Naive thymus-derived CD4-positive, alpha-beta T cell (primary cell): ENCODE data around the gene OSBPL1A. TPM values are rescaled to one million over a fixed set of nuclear protein-coding genes. Genes with fewer than 3 reads are reported as not detected.

Source experiments
- ATAC-seq: fragments of 150-1000 bp; cut with Tn5 transposase; 2 replicates; pipeline ENCODE4 v1.10.0; 2021; ENCODE audit warnings: mild to moderate bottlenecking, moderate library complexity
- CTCF ChIA-PET: fragments of 350-600 bp; sonication (Branson Sonifier 250); formaldehyde crosslinking; loops from one replicate; lab custom pipeline; 2021; ENCODE audit warnings: antibody characterized with exemption; lab: Charles Lee
- POLR2A ChIA-PET: fragments of 350-600 bp; sonication (Branson Sonifier 250); formaldehyde crosslinking; loops from one replicate; lab custom pipeline; 2021; ENCODE audit warnings: antibody characterized with exemption, inconsistent platforms; lab: Charles Lee
- DNase-seq, 9 donors: peaks; one replicate each; pipeline versions ENCODE4 v3.0.0 to v3.0.0-alpha.2; 2020 to 2022; ENCODE audit warnings: mixed read lengths in 1 of 9
- H3K27ac ChIP-seq: one replicate; pipeline ENCODE4 v1.7.0; 2013; ENCODE audit warnings: mild to moderate bottlenecking, low read depth, low read length, moderate library complexity
- H3K27me3 ChIP-seq, 2 donors: one replicate each; pipeline ENCODE4 v1.7.0; 2013; ENCODE audit warnings: low read length in 2 of 2, mild to moderate bottlenecking in 2 of 2, moderate library complexity in 2 of 2; ENCODE audit not compliant: control insufficient read depth in 2 of 2, insufficient read depth in 2 of 2
- H3K36me3 ChIP-seq, 3 experiments: 1 replicate in 2 of 3; 2 replicates in 1 of 3; pipeline ENCODE4 v1.7.0; 2013; ENCODE audit warnings: low read length in 3 of 3, mild to moderate bottlenecking in 3 of 3, moderate library complexity in 1 of 3; ENCODE audit not compliant: insufficient read depth in 3 of 3, control insufficient read depth in 2 of 3
- H3K4me1 ChIP-seq, 2 donors: one replicate each; pipeline ENCODE4 v1.7.0; 2013; ENCODE audit warnings: low read length in 2 of 2, mild to moderate bottlenecking in 2 of 2, moderate library complexity in 1 of 2; ENCODE audit not compliant: control insufficient read depth in 2 of 2, insufficient read depth in 2 of 2
- H3K4me3 ChIP-seq: 2 replicates; pipeline ENCODE4 v1.7.0; 2013; ENCODE audit warnings: mild to moderate bottlenecking, low read length
- H3K9me3 ChIP-seq, 3 experiments: 1 replicate in 2 of 3; 2 replicates in 1 of 3; pipeline ENCODE4 v1.7.0; 2013; ENCODE audit warnings: low read length in 3 of 3; ENCODE audit not compliant: control insufficient read depth in 2 of 3
- H3K27ac Mint-ChIP-seq, 9 donors: one replicate each; pipeline ENCODE4 v1.8.0; 2020 to 2022; ENCODE audit warnings: mixed read lengths in 9 of 9, mild to moderate bottlenecking in 8 of 9, moderate library complexity in 5 of 9, inconsistent platforms in 2 of 9
- H3K27me3 Mint-ChIP-seq, 5 donors: one replicate each; pipeline ENCODE4 v1.8.0; 2021 to 2022; ENCODE audit warnings: mixed read lengths in 5 of 5, mild to moderate bottlenecking in 1 of 5
- H3K36me3 Mint-ChIP-seq, 5 donors: one replicate each; pipeline ENCODE4 v1.8.0; 2020 to 2022; ENCODE audit warnings: mixed read lengths in 5 of 5, mild to moderate bottlenecking in 3 of 5, inconsistent platforms in 1 of 5
- H3K4me1 Mint-ChIP-seq, 7 donors: one replicate each; pipeline ENCODE4 v1.8.0; 2020 to 2022; ENCODE audit warnings: mixed read lengths in 7 of 7, mild to moderate bottlenecking in 3 of 7, inconsistent platforms in 1 of 7
- H3K4me3 Mint-ChIP-seq, 10 donors: one replicate each; pipeline ENCODE4 v1.8.0; 2020 to 2022; ENCODE audit warnings: mild to moderate bottlenecking in 10 of 10, mixed read lengths in 10 of 10, moderate library complexity in 6 of 10, inconsistent platforms in 2 of 10
- H3K9me3 Mint-ChIP-seq, 11 donors: one replicate each; pipeline ENCODE4 v1.8.0; 2020 to 2022; ENCODE audit warnings: mixed read lengths in 11 of 11, mild to moderate bottlenecking in 4 of 11, inconsistent platforms in 1 of 11, moderate library complexity in 1 of 11
- intact Hi-C, 2 donors: fragments of 100-400 bp; cut with micrococcal nuclease; formaldehyde crosslinking; loops; one replicate each; pipeline ENCODE4 v1.15.1; 2023
- polyA plus RNA-seq, 2 donors: library from polyadenylated mRNA; unstranded; fragments of 300-500 nt; fragmentation: Illumina TruSeq; gene quantifications; one replicate each; pipeline ENCODE4 v1.2.3, GENCODE V29; 2021
- total RNA-seq, 6 experiments: library from RNA in 5 of 6; stranded (reverse) in 5 of 6; gene quantifications; 1 replicate in 5 of 6; 2 replicates in 1 of 6; pipeline ENCODE4 v1.2.3 and lab custom pipeline; 2021 to 2026

The OSBPL1A gene
- total and polyA plus RNA-seq, 7 experiments from 2014 or later, result 1.8 to 7.7 (median 3.9) TPM

DNA sequence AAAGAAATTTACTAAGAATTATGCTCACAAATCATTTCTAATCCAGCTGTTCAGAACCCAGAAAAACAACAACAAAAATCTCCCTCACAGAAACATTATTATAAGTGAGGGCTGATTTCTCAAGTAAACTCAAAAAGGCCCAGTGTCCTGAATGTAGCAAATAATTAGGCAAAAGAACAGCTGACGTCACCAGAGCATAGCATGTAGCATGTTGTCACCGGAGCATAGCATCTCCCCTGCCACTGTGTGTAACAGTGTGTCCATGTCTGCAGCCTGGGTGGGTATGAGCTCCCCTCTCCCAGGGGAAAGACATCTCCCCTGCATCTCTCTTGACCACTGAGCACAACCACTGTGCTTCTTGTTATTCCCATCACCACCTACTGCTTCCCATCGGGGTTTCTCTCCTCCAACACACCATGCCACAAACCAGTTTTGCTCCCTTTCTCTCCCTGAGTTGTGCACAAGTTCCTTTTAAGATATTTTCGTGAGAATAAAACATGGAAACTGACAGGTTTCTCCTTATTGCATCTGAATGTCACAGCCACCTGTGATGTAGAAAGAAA lies 132.0 kb downstream of the OSBPL1A start:
- Mint-ChIP-seq H3K4me3 (no peak overlapping the region), H3K27ac (no peak overlapping the region), H3K27me3 (peaks cover 2 to 36% (median 14%) of the 10 kb centered on the region in 5 donors), H3K4me1 (no peaks in the 10 kb centered on the region), H3K9me3 (peaks cover 0 to 18% (median 8%) of the 10 kb centered on the region in 11 donors), H3K36me3 (peaks cover 0 to 14% (median 7%) of the 10 kb centered on the region in 5 donors)
- H3K4me3 ChIP-seq, result no peak overlapping the region
- no peaks in the 10 kb centered on the region for H3K27me3 ChIP-seq
- H3K27ac ChIP-seq, result no peak overlapping the region
- POLR2A ChIA-PET, result no interaction called here
- no peaks in the 10 kb centered on the region for H3K9me3 ChIP-seq
- H3K36me3 ChIP-seq, result no peaks in the 10 kb centered on the region
- H3K4me1 ChIP-seq, result no peaks in the 10 kb centered on the region
- CTCF ChIA-PET, result no interaction called here
- DNase-seq (no peak), ATAC-seq (no peak)
- intact Hi-C loops, result no loop called here

DNA sequence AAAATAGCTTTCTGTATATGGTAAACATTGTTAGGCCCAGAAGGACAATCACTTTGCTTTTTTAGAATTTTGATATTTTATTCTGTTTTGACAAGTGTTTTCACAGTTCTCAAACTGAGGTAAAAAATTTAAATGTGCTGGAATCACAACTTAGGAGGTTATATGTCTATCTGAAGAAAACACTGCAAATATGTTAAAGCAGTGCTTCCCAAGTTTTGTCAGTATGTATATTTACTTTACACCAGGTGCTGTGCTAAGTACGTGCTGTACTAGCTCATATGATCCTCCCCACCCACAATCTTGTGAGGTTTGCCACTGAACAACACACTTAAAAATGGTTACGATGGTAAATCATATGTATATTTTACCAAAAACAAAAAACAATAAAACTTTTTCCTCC lies 134.6 kb downstream of the OSBPL1A start:
- H3K4me3 Mint-ChIP-seq, result no peak overlapping the region
- CTCF ChIA-PET, result no interaction called here
- POLR2A ChIA-PET, result no interaction called here

DNA sequence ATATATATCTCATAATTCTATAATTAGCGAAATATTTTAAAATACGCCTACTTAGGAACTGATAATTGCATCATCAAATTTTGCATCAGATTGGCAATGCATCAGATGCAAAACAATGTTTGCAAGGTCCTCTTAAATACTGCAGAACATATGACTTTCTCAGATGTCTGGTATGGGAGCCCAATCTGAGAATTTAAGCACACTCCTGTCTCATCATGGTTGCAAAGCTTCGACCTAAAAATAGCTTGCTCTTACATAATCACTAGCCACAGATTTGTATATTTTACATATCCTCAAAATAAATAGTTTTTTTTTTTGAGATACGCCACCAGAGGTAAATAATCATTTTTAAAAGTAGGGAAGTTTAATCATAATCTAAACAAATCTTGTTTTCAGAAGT lies 135.5 kb downstream of the OSBPL1A start:
- Mint-ChIP-seq H3K36me3 (peaks cover 0 to 14% (median 7%) of the 10 kb centered on the region in 5 donors), H3K27me3 (peaks cover 0 to 21% (median 0%) of the 10 kb centered on the region in 5 donors), H3K4me1 (peaks cover 0 to 2% (median 0%) of the 10 kb centered on the region in 7 donors), H3K27ac (no peak overlapping the region), H3K9me3 (peaks cover 0 to 9% (median 4%) of the 10 kb centered on the region in 11 donors), H3K4me3 (no peak overlapping the region)
- no peak for ATAC-seq
- CTCF ChIA-PET, result no interaction called here
- Histone ChIP-seq H3K27ac (no peak overlapping the region), H3K4me3 (no peak overlapping the region), H3K27me3 (no peaks in the 10 kb centered on the region), H3K9me3 (no peaks in the 10 kb centered on the region), H3K36me3 (no peaks in the 10 kb centered on the region), H3K4me1 (no peaks in the 10 kb centered on the region)
- DNase-seq, result no peak
- POLR2A ChIA-PET, result no interaction called here
- intact Hi-C loops, result no loop called here

More for the DNA sequence above, 134.6 kb downstream of the OSBPL1A start:
- Mint-ChIP-seq H3K4me1 (peaks cover 0 to 2% (median 0%) of the 10 kb centered on the region in 7 donors), H3K27ac (no peak overlapping the region), H3K27me3 (peaks cover 0 to 20% (median 0%) of the 10 kb centered on the region in 5 donors), H3K9me3 (peaks cover 0 to 11% (median 4%) of the 10 kb centered on the region in 11 donors), H3K36me3 (peaks cover 0 to 12% (median 7%) of the 10 kb centered on the region in 5 donors)
- Histone ChIP-seq H3K27me3 (no peaks in the 10 kb centered on the region), H3K4me3 (no peak overlapping the region), H3K4me1 (no peaks in the 10 kb centered on the region), H3K9me3 (no peaks in the 10 kb centered on the region), H3K36me3 (no peaks in the 10 kb centered on the region), H3K27ac (no peak overlapping the region)
- ATAC-seq (no peak), DNase-seq (no peak)
- intact Hi-C loops, result no loop called here

DNA sequence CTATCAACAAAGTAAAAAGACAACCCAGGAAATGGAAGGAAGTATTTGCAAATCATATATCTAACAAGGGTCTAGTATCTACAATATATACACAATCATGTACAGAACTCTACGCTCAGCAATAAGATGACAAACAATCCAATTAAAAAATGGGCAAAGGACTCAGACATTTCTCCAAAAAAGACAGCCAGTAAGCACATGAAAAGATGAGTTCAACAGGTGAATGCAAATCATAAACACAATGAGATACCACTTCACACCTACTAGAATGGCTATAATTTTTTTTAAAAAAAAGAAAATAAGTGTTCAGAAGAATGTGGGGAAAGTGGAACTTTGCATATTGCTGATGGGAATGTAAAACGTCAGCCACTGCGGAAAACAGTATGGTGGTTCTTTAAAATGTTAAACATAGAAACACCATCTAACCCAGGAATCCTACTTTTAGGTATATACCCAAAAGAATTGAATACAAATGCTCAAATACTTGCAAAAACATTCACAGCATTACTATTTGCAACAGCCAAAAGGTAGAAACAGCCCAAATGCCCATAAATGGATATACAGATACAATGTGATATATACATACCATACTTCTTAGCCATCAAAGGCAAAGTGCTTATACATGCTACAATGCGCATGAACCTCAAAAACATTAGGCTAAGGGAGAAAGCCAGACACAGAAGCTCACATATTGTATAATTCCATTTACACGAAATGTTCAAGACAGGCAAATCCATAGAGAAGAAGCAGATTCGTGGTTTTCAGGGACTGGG lies 137.6 kb downstream of the OSBPL1A start:
- H3K27ac Mint-ChIP-seq, result no peak overlapping the region
- ATAC-seq, result no peak
- no peaks in the 10 kb centered on the region for H3K9me3 Mint-ChIP-seq
- no peaks in the 10 kb centered on the region for H3K36me3 ChIP-seq
- H3K4me1 Mint-ChIP-seq, result peaks cover 0 to 2% (median 0%) of the 10 kb centered on the region in 7 donors
- H3K4me3 Mint-ChIP-seq, result no peak overlapping the region
- POLR2A ChIA-PET, result no interaction called here
- peaks cover 0 to 18% (median 5%) of the 10 kb centered on the region in 5 donors for H3K27me3 Mint-ChIP-seq
- no peak for DNase-seq
- H3K9me3 ChIP-seq, result no peaks in the 10 kb centered on the region
- peaks cover 0 to 4% (median 0%) of the 10 kb centered on the region in 5 donors for H3K36me3 Mint-ChIP-seq
- intact Hi-C loops, result no loop called here
- H3K27me3 ChIP-seq, result no peaks in the 10 kb centered on the region
- no peak overlapping the region for H3K27ac ChIP-seq
- CTCF ChIA-PET, result no interaction called here
- H3K4me1 ChIP-seq, result no peaks in the 10 kb centered on the region
- H3K4me3 ChIP-seq, result no peak overlapping the region

DNA sequence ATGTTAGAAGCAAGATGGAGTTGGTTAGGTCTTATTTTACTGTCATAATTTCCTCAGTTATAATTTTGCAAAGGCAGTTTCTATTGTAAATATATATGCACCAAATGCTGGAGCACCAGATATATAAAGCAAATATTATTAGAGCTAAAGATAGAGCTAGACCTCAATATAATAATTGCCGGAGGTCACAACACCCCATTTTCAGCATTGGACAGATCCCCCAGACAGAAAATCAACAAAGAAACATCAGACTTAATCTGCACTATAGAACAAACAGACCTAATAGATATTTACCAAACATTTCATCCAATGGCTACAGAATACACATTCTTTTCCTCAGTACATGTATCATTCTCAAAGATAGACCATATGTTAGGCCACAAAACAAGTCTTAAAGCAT lies 143.6 kb downstream of the OSBPL1A start:
- H3K27ac ChIP-seq, result no peak overlapping the region
- no peaks in the 10 kb centered on the region for H3K9me3 ChIP-seq
- no peaks in the 10 kb centered on the region for H3K36me3 ChIP-seq
- Mint-ChIP-seq H3K27ac (no peak overlapping the region), H3K9me3 (peaks cover 0 to 4% (median 0%) of the 10 kb centered on the region in 11 donors), H3K36me3 (peaks cover 0 to 12% (median 0%) of the 10 kb centered on the region in 5 donors), H3K4me3 (no peak overlapping the region), H3K4me1 (peaks cover 0 to 2% (median 0%) of the 10 kb centered on the region in 7 donors), H3K27me3 (peaks cover 0 to 23% (median 6%) of the 10 kb centered on the region in 5 donors)
- ATAC-seq, result no peak
- no peaks in the 10 kb centered on the region for H3K27me3 ChIP-seq
- H3K4me3 ChIP-seq, result no peak overlapping the region
- CTCF ChIA-PET, result no interaction called here
- no peaks in the 10 kb centered on the region for H3K4me1 ChIP-seq
- POLR2A ChIA-PET, result no interaction called here
- DNase-seq, result no peak
- intact Hi-C loops, result no loop called here

DNA sequence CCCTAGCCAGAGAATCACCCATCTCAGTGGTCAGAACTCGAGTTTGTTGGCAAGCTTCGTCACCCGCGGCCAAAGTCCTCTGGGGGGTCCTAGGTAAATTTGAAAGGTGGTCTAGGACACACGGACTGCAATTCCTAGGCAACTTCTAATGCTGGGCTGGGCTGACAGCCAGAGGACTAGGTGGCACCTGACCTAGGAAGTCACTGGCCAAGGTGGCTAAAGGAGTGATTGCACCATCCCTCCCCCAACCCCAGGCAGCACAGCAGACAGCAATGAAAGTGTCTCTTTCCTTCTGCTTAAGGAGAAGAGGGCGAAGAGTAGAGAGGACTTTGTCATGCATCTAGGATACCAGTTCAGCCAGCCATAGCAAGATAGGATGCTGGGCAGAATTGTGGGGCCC lies 147.9 kb downstream of the OSBPL1A start:
- H3K36me3 Mint-ChIP-seq, result peaks cover 0 to 12% (median 1%) of the 10 kb centered on the region in 5 donors
- H3K4me1 ChIP-seq, result no peaks in the 10 kb centered on the region
- peaks cover 0 to 4% (median 0%) of the 10 kb centered on the region in 11 donors for H3K9me3 Mint-ChIP-seq
- H3K36me3 ChIP-seq, result no peaks in the 10 kb centered on the region
- CTCF ChIA-PET, result no interaction called here
- peaks cover 0 to 2% (median 0%) of the 10 kb centered on the region in 7 donors for H3K4me1 Mint-ChIP-seq
- peaks cover 0 to 15% (median 0%) of the 10 kb centered on the region in 5 donors for H3K27me3 Mint-ChIP-seq
- H3K27ac ChIP-seq, result no peak overlapping the region
- H3K4me3 Mint-ChIP-seq, result no peak overlapping the region
- no peaks in the 10 kb centered on the region for H3K9me3 ChIP-seq
- DNase-seq (no peak), ATAC-seq (no peak)
- no peaks in the 10 kb centered on the region for H3K27me3 ChIP-seq
- no peak overlapping the region for H3K27ac Mint-ChIP-seq
- H3K4me3 ChIP-seq, result no peak overlapping the region
- intact Hi-C loops, result no loop called here
- POLR2A ChIA-PET, result no interaction called here
